Activated naive CD4-positive, alpha-beta T cell treated with anti-CD3 and anti-CD28 coated beads, Interleukin-2, amount 50 U/mL, for 24 hours (primary cell): ENCODE results near the gene VTCN1.
"Not testable (repeated sequence)": the region's sequence is repeated elsewhere in the genome, so short reads cannot be mapped to it uniquely, and the experiment has no call there.

Experiments
- H3K27ac Mint-ChIP-seq: one replicate; pipeline ENCODE4 v1.8.0; 2021; ENCODE audit warnings: mild to moderate bottlenecking, mixed read lengths
- H3K27me3 Mint-ChIP-seq: one replicate; pipeline ENCODE4 v1.8.0; 2021; ENCODE audit warnings: mixed read lengths
- H3K36me3 Mint-ChIP-seq: one replicate; pipeline ENCODE4 v1.8.0; 2021; ENCODE audit warnings: mixed read lengths
- H3K4me1 Mint-ChIP-seq: one replicate; pipeline ENCODE4 v1.8.0; 2021; ENCODE audit warnings: mixed read lengths
- H3K4me3 Mint-ChIP-seq: one replicate; pipeline ENCODE4 v1.8.0; 2021; ENCODE audit warnings: mild to moderate bottlenecking, mixed read lengths
- H3K9me3 Mint-ChIP-seq: one replicate; pipeline ENCODE4 v1.8.0; 2021; ENCODE audit warnings: mixed read lengths

The VTCN1 gene

GRCh38 chr1:117112047-117112717 is 98.5 kb downstream of the VTCN1 start:
- peaks cover 2% of the 10 kb centered on the region for H3K27me3 Mint-ChIP-seq
- H3K4me1 Mint-ChIP-seq: peaks cover 21% of the 10 kb centered on the region
- H3K36me3 Mint-ChIP-seq: no peaks in the 10 kb centered on the region
- no peaks in the 10 kb centered on the region for H3K9me3 Mint-ChIP-seq
- H3K4me3 Mint-ChIP-seq: no peak overlapping the region
- no peak overlapping the region for H3K27ac Mint-ChIP-seq

- H3K27ac Mint-ChIP-seq: peak overlapping the region; percentile 18
- H3K27me3 Mint-ChIP-seq: no peaks in the 10 kb centered on the region
- H3K9me3 Mint-ChIP-seq: no peaks in the 10 kb centered on the region
- peaks cover 21% of the 10 kb centered on the region for H3K4me1 Mint-ChIP-seq
- no peaks in the 10 kb centered on the region for H3K36me3 Mint-ChIP-seq
- H3K4me3 Mint-ChIP-seq: no peak overlapping the region
Measured at GRCh38 chr1:117110774-117111173, 100.0 kb downstream of the VTCN1 start.

GRCh38 chr1:117107364-117107763 is 103.4 kb downstream of the VTCN1 start:
- Mint-ChIP-seq H3K27me3 (no peaks in the 10 kb centered on the region), H3K9me3 (no peaks in the 10 kb centered on the region), H3K4me1 (peaks cover 21% of the 10 kb centered on the region), H3K36me3 (peaks cover 8% of the 10 kb centered on the region), H3K27ac (no peak overlapping the region), H3K4me3 (no peak overlapping the region)

GRCh38 chr1:117106478-117106877 is 104.2 kb downstream of the VTCN1 start:
- H3K4me3 Mint-ChIP-seq: no peak overlapping the region
- peaks cover 21% of the 10 kb centered on the region for H3K4me1 Mint-ChIP-seq
- peaks cover 11% of the 10 kb centered on the region for H3K36me3 Mint-ChIP-seq
- H3K27ac Mint-ChIP-seq: no peak overlapping the region
- H3K27me3 Mint-ChIP-seq: no peaks in the 10 kb centered on the region
- H3K9me3 Mint-ChIP-seq: no peaks in the 10 kb centered on the region

GRCh38 chr1:117105722-117106121 is 105.0 kb downstream of the VTCN1 start:
- no peak overlapping the region for H3K27ac Mint-ChIP-seq
- H3K4me1 Mint-ChIP-seq: peaks cover 14% of the 10 kb centered on the region
- H3K36me3 Mint-ChIP-seq: peaks cover 15% of the 10 kb centered on the region
- no peak overlapping the region for H3K4me3 Mint-ChIP-seq
- H3K27me3 Mint-ChIP-seq: no peaks in the 10 kb centered on the region
- H3K9me3 Mint-ChIP-seq: no peaks in the 10 kb centered on the region

- Mint-ChIP-seq H3K9me3 (no peaks in the 10 kb centered on the region), H3K27me3 (no peaks in the 10 kb centered on the region), H3K4me1 (peaks cover 10% of the 10 kb centered on the region), H3K27ac (no peak overlapping the region), H3K36me3 (peaks cover 23% of the 10 kb centered on the region), H3K4me3 (no peak overlapping the region)
Measured at GRCh38 chr1:117104986-117105385, 105.7 kb downstream of the VTCN1 start.

- not testable (repeated sequence) for H3K4me1 Mint-ChIP-seq, H3K27me3 Mint-ChIP-seq
- peaks cover 39% of the 10 kb centered on the region for H3K36me3 Mint-ChIP-seq
Measured at GRCh38 chr1:117101858-117102257, 108.9 kb downstream of the VTCN1 start.

GRCh38 chr1:117101334-117101733 is 109.4 kb downstream of the VTCN1 start:
- Mint-ChIP-seq H3K4me3 (no peak overlapping the region), H3K27me3 (no peaks in the 10 kb centered on the region), H3K36me3 (peaks cover 42% of the 10 kb centered on the region), H3K27ac (no peak overlapping the region), H3K9me3 (no peaks in the 10 kb centered on the region), H3K4me1 (no peaks in the 10 kb centered on the region)

More at GRCh38 chr1:117101858-117102257, 108.9 kb downstream of the VTCN1 start:
- not testable (repeated sequence) for H3K4me3 Mint-ChIP-seq, H3K27ac Mint-ChIP-seq, H3K9me3 Mint-ChIP-seq

- no peaks in the 10 kb centered on the region for H3K27me3 Mint-ChIP-seq
- no peaks in the 10 kb centered on the region for H3K9me3 Mint-ChIP-seq
- H3K4me3 Mint-ChIP-seq: no peak overlapping the region
- peaks cover 8% of the 10 kb centered on the region for H3K4me1 Mint-ChIP-seq
- H3K36me3 Mint-ChIP-seq: peaks cover 43% of the 10 kb centered on the region
- no peak overlapping the region for H3K27ac Mint-ChIP-seq
Measured at GRCh38 chr1:117098287-117098890, 112.3 kb downstream of the VTCN1 start.

GRCh38 chr1:117097443-117097842 is 113.3 kb downstream of the VTCN1 start:
- no peak overlapping the region for H3K4me3 Mint-ChIP-seq
- no peak overlapping the region for H3K27ac Mint-ChIP-seq
- no peaks in the 10 kb centered on the region for H3K27me3 Mint-ChIP-seq
- peaks cover 17% of the 10 kb centered on the region for H3K4me1 Mint-ChIP-seq
- no peaks in the 10 kb centered on the region for H3K9me3 Mint-ChIP-seq
- H3K36me3 Mint-ChIP-seq: peaks cover 42% of the 10 kb centered on the region

GRCh38 chr1:117096951-117097408 is 113.7 kb downstream of the VTCN1 start:
- no peaks in the 10 kb centered on the region for H3K27me3 Mint-ChIP-seq
- H3K36me3 Mint-ChIP-seq: peaks cover 40% of the 10 kb centered on the region
- H3K9me3 Mint-ChIP-seq: no peaks in the 10 kb centered on the region
- H3K4me3 Mint-ChIP-seq: no peak overlapping the region
- peaks cover 18% of the 10 kb centered on the region for H3K4me1 Mint-ChIP-seq
- no peak overlapping the region for H3K27ac Mint-ChIP-seq

GRCh38 chr1:117094841-117095604 is 115.7 kb downstream of the VTCN1 start:
- H3K9me3 Mint-ChIP-seq: no peaks in the 10 kb centered on the region
- H3K27me3 Mint-ChIP-seq: no peaks in the 10 kb centered on the region
- no peak overlapping the region for H3K27ac Mint-ChIP-seq
- H3K4me3 Mint-ChIP-seq: no peak overlapping the region
- peaks cover 18% of the 10 kb centered on the region for H3K4me1 Mint-ChIP-seq
- peaks cover 45% of the 10 kb centered on the region for H3K36me3 Mint-ChIP-seq

GRCh38 chr1:117093870-117094621 is 116.7 kb downstream of the VTCN1 start:
- H3K4me3 Mint-ChIP-seq: no peak overlapping the region
- no peaks in the 10 kb centered on the region for H3K9me3 Mint-ChIP-seq
- H3K36me3 Mint-ChIP-seq: peaks cover 43% of the 10 kb centered on the region
- peaks cover 18% of the 10 kb centered on the region for H3K4me1 Mint-ChIP-seq
- H3K27ac Mint-ChIP-seq: peak overlapping the region; percentile 70
- H3K27me3 Mint-ChIP-seq: no peaks in the 10 kb centered on the region
